Testis (tissue), 2 donors: Measurements from ENCODE around the gene JMJD8.

Source experiments
- POLR2A ChIP-seq: fragments of 450-650 bp; IDR thresholded peaks from one replicate; pipeline ENCODE4 v1.6.1; 2017; ENCODE audit warnings: antibody characterized with exemption, mild to moderate bottlenecking, moderate library complexity
- TF ChIP-seq, protein P1 (sequence below), 3 experiments: fragments of 450-650 bp in 2 of 3; fragments of 200-600 bp in 1 of 3; sonication (generic) in 1 of 3; IDR thresholded peaks; one replicate each; pipeline ENCODE4 v1.5.1; 2016 to 2019; ENCODE audit warnings: antibody characterized with exemption in 3 of 3, mild to moderate bottlenecking in 2 of 3, moderate library complexity in 1 of 3

DNA sequence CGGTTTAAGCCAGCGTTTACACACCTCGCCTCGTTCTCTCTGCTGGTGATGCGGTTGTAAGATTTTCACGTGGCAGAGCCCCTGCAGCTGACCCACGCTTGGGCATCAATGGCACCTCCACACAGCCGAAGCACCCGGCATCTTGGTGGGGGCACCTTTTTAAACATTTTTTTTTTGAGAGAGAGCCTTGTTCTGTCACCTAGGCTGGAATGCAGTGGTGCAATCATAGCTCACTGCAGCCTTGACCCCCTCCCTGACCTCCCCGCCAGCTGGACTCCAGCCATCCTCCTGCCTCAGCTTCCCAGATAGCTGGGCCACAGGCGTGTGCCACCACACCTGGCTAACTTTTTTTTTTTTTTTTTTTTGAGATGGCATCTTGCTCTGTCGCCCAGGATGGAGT, 30.1 kb downstream of the JMJD8 start:
- TF ChIP-seq, protein P1, sequence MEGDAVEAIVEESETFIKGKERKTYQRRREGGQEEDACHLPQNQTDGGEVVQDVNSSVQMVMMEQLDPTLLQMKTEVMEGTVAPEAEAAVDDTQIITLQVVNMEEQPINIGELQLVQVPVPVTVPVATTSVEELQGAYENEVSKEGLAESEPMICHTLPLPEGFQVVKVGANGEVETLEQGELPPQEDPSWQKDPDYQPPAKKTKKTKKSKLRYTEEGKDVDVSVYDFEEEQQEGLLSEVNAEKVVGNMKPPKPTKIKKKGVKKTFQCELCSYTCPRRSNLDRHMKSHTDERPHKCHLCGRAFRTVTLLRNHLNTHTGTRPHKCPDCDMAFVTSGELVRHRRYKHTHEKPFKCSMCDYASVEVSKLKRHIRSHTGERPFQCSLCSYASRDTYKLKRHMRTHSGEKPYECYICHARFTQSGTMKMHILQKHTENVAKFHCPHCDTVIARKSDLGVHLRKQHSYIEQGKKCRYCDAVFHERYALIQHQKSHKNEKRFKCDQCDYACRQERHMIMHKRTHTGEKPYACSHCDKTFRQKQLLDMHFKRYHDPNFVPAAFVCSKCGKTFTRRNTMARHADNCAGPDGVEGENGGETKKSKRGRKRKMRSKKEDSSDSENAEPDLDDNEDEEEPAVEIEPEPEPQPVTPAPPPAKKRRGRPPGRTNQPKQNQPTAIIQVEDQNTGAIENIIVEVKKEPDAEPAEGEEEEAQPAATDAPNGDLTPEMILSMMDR (IDR thresholded peaks at IDR 0.05): no peak
- TF ChIP-seq POLR2A: no peak
